Measurements from ENCODE around the gene ZBTB42.
"Not testable (repeated sequence)": the region's sequence is repeated elsewhere in the genome, so short reads cannot be mapped to it uniquely, and the experiment has no call there.

ZBTB42 gene

GRCh38 chr14:104817930-104818713 lies 17.2 kb downstream of the ZBTB42 start:
- DNase-seq = no peak

- DNase-seq = no peak
These were observed 17.8 kb downstream of the ZBTB42 start for GRCh38 chr14:104818714-104819161.

GRCh38 chr14:104819361-104819781 lies 18.5 kb downstream of the ZBTB42 start:
- DNase-seq = no peak

GRCh38 chr14:104820669-104821228 lies 19.8 kb downstream of the ZBTB42 start:
- DNase-seq = no peak

- no peak for DNase-seq
These were observed 20.5 kb downstream of the ZBTB42 start for GRCh38 chr14:104821229-104821945.

GRCh38 chr14:104821971-104822608 lies 21.2 kb downstream of the ZBTB42 start:
- DNase-seq = no peak

GRCh38 chr14:104822821-104823615 lies 22.1 kb downstream of the ZBTB42 start:
- no peak for DNase-seq

GRCh38 chr14:104824353-104824997 lies 23.6 kb downstream of the ZBTB42 start:
- no peak for DNase-seq

- DNase-seq = peak; percentile 92 to 94
These were observed 25.4 kb downstream of the ZBTB42 start for GRCh38 chr14:104826189-104826860.

GRCh38 chr14:104826861-104827176 lies 25.9 kb downstream of the ZBTB42 start:
- DNase-seq = no peak

GRCh38 chr14:104827177-104828055 lies 26.5 kb downstream of the ZBTB42 start:
- DNase-seq = peak; percentile 41 to 51

- DNase-seq = no peak
These were observed 29.9 kb downstream of the ZBTB42 start for GRCh38 chr14:104830781-104831180.

GRCh38 chr14:104836171-104836935 lies 35.5 kb downstream of the ZBTB42 start:
- not testable (repeated sequence) for DNase-seq

- no peak for DNase-seq
These were observed 40.8 kb downstream of the ZBTB42 start for GRCh38 chr14:104841730-104842129.

- DNase-seq = no peak
These were observed 42.1 kb downstream of the ZBTB42 start for GRCh38 chr14:104843006-104843405.

- no peak for DNase-seq
These were observed 42.8 kb downstream of the ZBTB42 start for GRCh38 chr14:104843442-104844305.

- DNase-seq = no peak
These were observed 43.6 kb downstream of the ZBTB42 start for GRCh38 chr14:104844306-104845032.
